Cardiac muscle cell (in vitro differentiated cells and primary cell): ENCODE results near the gene WDR41. TPM values are rescaled to one million over a fixed set of nuclear protein-coding genes. Genes with fewer than 3 reads are reported as not detected.
"Not testable (repeated sequence)": the region's sequence is repeated elsewhere in the genome, so short reads cannot be mapped to it uniquely, and the experiment has no call there.

Experiments used
- DNase-seq, 2 donors: peaks; one replicate each; pipeline versions ENCODE4 v3.0.0 to v3.0.0-alpha.2; 2010 to 2017; ENCODE audit warnings: low read depth in 1 of 2, low spot score in 1 of 2
- H3K27ac ChIP-seq: fragments of 200-600 bp; sonication (generic); 2 replicates; pipeline ENCODE4 v1.5.1; 2016
- H3K27me3 ChIP-seq: fragments of 200-600 bp; sonication (generic); 2 replicates; pipeline ENCODE4 v1.6.0; 2016; ENCODE audit warnings: control low read depth
- H3K36me3 ChIP-seq: fragments of 200-600 bp; sonication (generic); 2 replicates; pipeline ENCODE4 v1.5.1; 2016; ENCODE audit warnings: control low read depth
- H3K4me1 ChIP-seq: fragments of 200-600 bp; sonication (generic); 2 replicates; pipeline ENCODE4 v1.8.1; 2017; ENCODE audit warnings: low read depth, mild to moderate bottlenecking, mixed run types
- H3K4me3 ChIP-seq: fragments of 200-600 bp; sonication (generic); 2 replicates; pipeline ENCODE4 v1.5.1; 2016; ENCODE audit warnings: mild to moderate bottlenecking
- H3K9me3 ChIP-seq: fragments of 200-600 bp; sonication (generic); 2 replicates; pipeline ENCODE4 v1.5.1; 2017; ENCODE audit warnings: low read depth, mild to moderate bottlenecking, control low read depth
- CTCF ChIP-seq: IDR thresholded peaks from 2 replicates; pipeline ENCODE4 v1.5.1; 2012; ENCODE audit warnings: low read depth, mild to moderate bottlenecking, low read length
- polyA plus RNA-seq: library from polyadenylated mRNA; unstranded; fragments of >200 nt; fragmentation: Nextera tagmentation; extraction: Ambion mirVana; gene quantifications from 2 replicates; pipeline ENCODE4 v1.2.1, GENCODE V29; 2016
- total RNA-seq: library from RNA; depleted of rRNA; stranded (reverse); fragments of >200 nt; gene quantifications from 2 replicates; pipeline ENCODE4 v1.2.3, GENCODE V29; 2016

WDR41 gene
- total and polyA plus RNA-seq, 2 experiments from 2014 or later, result 30.4 to 49.7 TPM

- H3K9me3 ChIP-seq, result no peaks in the 10 kb centered on the region
- H3K27me3 ChIP-seq, result no peaks in the 10 kb centered on the region
- no peak overlapping the region for H3K4me3 ChIP-seq
- H3K27ac ChIP-seq, result no peak overlapping the region
- no peak for TF ChIP-seq CTCF
- H3K4me1 ChIP-seq, result no peaks in the 10 kb centered on the region
- DNase-seq, result no peak
- H3K36me3 ChIP-seq, result peaks cover 18% of the 10 kb centered on the region
These were observed 5.7 kb downstream of the WDR41 start for GRCh38 chr5:77486344-77486962.

- DNase-seq, result no peak
- Histone ChIP-seq H3K36me3 (peaks cover 18% of the 10 kb centered on the region), H3K27me3 (no peaks in the 10 kb centered on the region), H3K27ac (no peak overlapping the region), H3K4me1 (no peaks in the 10 kb centered on the region), H3K4me3 (no peak overlapping the region), H3K9me3 (no peaks in the 10 kb centered on the region)
- no peak for TF ChIP-seq CTCF
These were observed 8.4 kb downstream of the WDR41 start for GRCh38 chr5:77483682-77484081.

DNA sequence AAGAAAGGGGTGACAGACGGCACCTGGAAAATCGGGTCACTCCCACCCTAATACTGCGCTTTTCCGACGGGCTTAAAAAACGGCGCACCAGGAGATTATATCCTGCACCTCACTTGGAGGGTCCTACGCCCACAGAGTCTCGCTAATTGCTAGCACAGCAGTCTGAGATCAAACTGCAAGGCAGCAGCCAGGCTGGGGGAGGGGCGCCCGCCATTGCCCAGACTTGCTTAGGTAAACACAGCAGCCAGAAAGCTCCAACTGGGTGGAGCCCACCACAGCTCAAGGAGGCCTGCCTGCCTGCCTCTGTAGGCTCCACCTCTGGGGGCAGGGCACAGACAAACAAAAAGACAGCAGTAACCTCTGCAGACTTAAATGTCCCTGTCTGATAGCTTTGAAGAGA lies 17.1 kb downstream of the WDR41 start:
- H3K27ac ChIP-seq, H3K4me1 ChIP-seq, H3K27me3 ChIP-seq, DNase-seq, H3K4me3 ChIP-seq, H3K9me3 ChIP-seq, H3K36me3 ChIP-seq: not testable (repeated sequence)

- not testable (repeated sequence) for H3K27me3 ChIP-seq, H3K9me3 ChIP-seq, H3K36me3 ChIP-seq
These were observed 23.2 kb downstream of the WDR41 start for GRCh38 chr5:77468875-77469274.

DNA sequence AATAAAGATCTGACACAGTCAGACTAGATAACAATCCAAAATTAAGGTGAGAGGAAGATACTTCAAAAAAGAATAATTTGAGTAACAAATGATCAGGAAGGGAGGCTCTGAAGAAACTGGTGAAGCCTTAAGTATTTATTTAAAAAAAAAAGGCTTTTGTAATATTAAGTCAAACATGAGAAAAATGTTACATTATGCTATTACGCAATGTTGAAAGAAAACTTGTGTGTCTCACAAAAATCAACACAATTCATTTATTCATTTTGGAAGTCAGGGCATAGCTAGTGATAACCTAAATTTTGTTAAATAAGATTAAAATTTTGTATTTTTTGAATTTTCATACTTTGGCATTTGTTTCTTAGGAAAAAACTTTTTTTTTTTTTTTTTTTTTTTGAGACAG lies 28.2 kb downstream of the WDR41 start:
- no peaks in the 10 kb centered on the region for H3K9me3 ChIP-seq
- no peaks in the 10 kb centered on the region for H3K36me3 ChIP-seq
- no peak overlapping the region for H3K27ac ChIP-seq
- TF ChIP-seq CTCF, result no peak
- H3K27me3 ChIP-seq, result no peaks in the 10 kb centered on the region
- no peak overlapping the region for H3K4me3 ChIP-seq
- DNase-seq, result peak in 1 of 2 donors; percentile 30
- no peaks in the 10 kb centered on the region for H3K4me1 ChIP-seq

More at GRCh38 chr5:77468875-77469274, 23.2 kb downstream of the WDR41 start:
- not testable (repeated sequence) for H3K4me1 ChIP-seq, DNase-seq, H3K4me3 ChIP-seq, H3K27ac ChIP-seq

DNA sequence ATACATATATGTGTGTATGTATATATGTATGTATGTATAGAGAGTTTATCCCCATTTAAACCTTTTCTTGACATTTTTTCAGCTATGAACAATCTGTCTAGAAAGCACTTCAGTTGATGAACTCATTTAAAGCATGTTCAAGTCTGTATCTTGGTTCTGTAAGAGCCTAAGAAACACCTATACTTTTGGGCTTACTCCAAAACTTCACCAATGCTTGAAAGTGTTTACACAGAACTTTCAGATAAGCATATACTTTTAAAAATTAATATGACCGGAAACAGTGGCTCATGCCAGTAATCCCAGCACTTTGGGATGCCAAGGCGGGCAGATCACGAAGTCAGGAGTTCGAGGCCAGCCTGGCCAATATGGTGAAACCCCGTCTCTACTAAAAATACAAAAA lies 30.8 kb downstream of the WDR41 start:
- H3K36me3 ChIP-seq, result no peaks in the 10 kb centered on the region
- DNase-seq, result no peak
- TF ChIP-seq CTCF, result no peak
- H3K27ac ChIP-seq, result no peak overlapping the region
- H3K4me1 ChIP-seq, result no peaks in the 10 kb centered on the region
- H3K9me3 ChIP-seq, result no peaks in the 10 kb centered on the region
- H3K4me3 ChIP-seq, result no peak overlapping the region
- no peaks in the 10 kb centered on the region for H3K27me3 ChIP-seq

DNA sequence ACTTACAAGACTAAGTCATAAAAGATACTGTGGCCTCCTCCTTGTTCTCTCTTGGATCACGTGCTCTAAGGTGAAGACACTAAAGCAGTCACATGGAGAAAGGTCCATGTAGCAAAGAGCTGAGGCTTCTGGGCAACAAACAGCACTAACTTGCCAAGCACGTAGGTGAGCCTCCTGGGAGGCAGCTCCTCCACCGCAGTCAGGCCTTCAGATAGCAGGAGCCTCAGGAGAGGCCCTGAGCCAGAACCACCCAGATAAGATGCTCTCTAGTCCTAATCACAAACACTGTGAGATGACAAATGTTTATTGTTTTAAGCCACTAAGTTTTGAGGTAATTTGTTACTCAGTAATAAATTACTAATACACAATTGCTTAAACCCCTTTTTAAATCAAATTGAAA lies 38.0 kb downstream of the WDR41 start:
- Histone ChIP-seq H3K4me1 (no peaks in the 10 kb centered on the region), H3K27me3 (no peaks in the 10 kb centered on the region), H3K9me3 (no peaks in the 10 kb centered on the region), H3K27ac (no peak overlapping the region), H3K36me3 (peaks cover 5% of the 10 kb centered on the region), H3K4me3 (no peak overlapping the region)
- no peak for DNase-seq
- no peak for TF ChIP-seq CTCF
